Measurements from ENCODE around the gene ABLIM1.

DNA sequence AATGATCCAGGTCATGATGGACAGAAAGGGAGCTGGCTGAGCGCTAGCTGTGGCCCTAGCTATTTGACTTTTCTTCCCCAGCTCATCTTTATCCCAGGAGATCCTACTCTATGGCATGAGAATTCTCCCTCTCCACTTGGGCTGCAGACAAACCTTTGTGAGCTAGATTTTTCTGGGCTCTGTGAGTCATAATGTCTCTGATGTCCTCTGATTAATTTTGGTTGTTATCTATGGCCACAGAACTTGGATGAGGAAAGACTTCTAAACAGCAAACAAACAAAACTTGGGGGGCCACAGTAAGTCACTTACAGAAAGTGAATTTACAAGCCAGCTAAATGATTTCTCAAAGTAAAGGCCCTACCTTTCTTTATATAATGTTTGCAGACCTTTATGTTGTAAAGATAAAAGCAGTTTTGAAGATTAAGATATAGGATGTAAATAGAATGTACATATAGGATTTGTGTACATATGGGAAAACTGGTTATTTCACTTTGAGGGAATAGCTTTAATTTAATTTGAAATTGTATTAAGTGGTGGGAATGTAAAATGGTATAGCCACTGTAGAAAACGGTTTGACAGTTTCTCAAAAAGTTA is 10.4 kb downstream of the ABLIM1 start:
- TF ChIP-seq POLR2A (IDR thresholded peaks at IDR 0.05) (no peak), POLR2AphosphoS5 (IDR thresholded peaks at IDR 0.05) (no peak)
- TF ChIP-seq, protein P1, sequence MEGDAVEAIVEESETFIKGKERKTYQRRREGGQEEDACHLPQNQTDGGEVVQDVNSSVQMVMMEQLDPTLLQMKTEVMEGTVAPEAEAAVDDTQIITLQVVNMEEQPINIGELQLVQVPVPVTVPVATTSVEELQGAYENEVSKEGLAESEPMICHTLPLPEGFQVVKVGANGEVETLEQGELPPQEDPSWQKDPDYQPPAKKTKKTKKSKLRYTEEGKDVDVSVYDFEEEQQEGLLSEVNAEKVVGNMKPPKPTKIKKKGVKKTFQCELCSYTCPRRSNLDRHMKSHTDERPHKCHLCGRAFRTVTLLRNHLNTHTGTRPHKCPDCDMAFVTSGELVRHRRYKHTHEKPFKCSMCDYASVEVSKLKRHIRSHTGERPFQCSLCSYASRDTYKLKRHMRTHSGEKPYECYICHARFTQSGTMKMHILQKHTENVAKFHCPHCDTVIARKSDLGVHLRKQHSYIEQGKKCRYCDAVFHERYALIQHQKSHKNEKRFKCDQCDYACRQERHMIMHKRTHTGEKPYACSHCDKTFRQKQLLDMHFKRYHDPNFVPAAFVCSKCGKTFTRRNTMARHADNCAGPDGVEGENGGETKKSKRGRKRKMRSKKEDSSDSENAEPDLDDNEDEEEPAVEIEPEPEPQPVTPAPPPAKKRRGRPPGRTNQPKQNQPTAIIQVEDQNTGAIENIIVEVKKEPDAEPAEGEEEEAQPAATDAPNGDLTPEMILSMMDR (IDR thresholded peaks at IDR 0.05): no peak

Measured in transverse colon (tissue), 4 donors.